ENCODE results near the gene MAN2C1.

The MAN2C1 gene

DNA sequence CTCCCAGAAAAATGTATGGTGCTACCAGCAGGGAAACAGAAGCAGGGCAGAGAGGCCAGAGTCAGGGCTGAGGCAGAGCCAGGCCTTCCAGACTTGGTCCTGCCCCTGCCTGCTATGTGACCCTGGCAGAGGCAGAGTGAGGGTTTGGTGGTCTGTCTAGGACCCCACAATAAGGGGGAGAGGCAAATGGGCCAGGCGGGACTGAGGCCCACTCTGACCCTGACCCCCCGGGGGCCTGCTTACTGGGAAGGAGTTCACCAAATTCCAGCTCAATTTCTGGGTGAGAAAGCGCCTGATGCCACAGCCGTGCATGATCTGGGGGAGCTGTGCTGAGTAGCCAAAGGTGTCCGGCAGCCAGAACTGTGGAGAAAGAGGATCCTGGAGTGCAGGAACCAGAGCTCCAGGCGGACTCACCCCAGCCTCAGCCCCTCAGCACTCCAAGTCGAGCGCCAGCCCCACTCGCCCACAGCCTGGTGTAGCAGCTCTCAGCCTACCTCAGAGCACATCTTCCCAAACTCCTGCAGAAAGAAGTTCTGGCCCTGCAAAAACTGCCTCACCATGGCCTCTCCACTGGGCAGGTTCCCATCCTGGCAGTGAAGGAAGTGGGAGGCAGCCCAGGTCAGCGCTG is 6.9 kb downstream of the MAN2C1 start:
- no peak overlapping the region for H3K4me3 ChIP-seq (ENCODE audit: low read depth, low read length)
- DNase-seq (ENCODE audit: low read depth) = no peak
- no peak for TF ChIP-seq CTCF (conservative IDR thresholded peaks at IDR 0.05; ENCODE audit: low read depth, low read length)

GRCh38 chr15:75360856-75361255 is 7.6 kb downstream of the MAN2C1 start:
- DNase-seq (ENCODE audit: low read depth) = no peak
- H3K4me3 ChIP-seq (ENCODE audit: low read depth, low read length) = no peak overlapping the region
- TF ChIP-seq CTCF (conservative IDR thresholded peaks at IDR 0.05; ENCODE audit: low read depth, low read length) = no peak

DNA sequence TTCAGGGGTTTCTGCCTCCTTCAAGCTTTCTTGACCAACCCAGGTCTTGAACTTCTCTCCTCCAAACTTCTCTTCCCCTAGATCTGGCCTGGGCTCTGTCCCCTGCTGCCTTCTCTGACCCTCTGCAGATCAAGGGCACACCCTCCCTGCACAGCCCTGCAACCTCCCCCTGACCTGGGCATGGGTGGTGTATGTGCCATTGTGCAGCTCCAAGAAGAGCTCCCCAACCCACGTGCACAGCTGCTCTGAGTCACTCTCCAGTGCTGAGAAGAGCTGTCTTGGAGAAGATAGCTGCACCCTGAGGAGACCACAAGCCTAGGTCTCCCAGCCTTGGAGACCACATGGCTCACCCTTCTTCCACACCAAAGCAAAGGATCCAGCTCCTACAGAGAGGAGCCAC is 8.0 kb downstream of the MAN2C1 start:
- no peak for DNase-seq (ENCODE audit: low read depth)
- no peak overlapping the region for H3K4me3 ChIP-seq (ENCODE audit: low read depth, low read length)
- TF ChIP-seq CTCF (conservative IDR thresholded peaks at IDR 0.05; ENCODE audit: low read depth, low read length) = no peak

- TF ChIP-seq CTCF (conservative IDR thresholded peaks at IDR 0.05; ENCODE audit: low read depth, low read length) = no peak
- DNase-seq (ENCODE audit: low read depth) = no peak
- H3K4me3 ChIP-seq (ENCODE audit: low read depth, low read length) = no peak overlapping the region
Observed at GRCh38 chr15:75359537-75360250, 8.7 kb downstream of the MAN2C1 start.

DNA sequence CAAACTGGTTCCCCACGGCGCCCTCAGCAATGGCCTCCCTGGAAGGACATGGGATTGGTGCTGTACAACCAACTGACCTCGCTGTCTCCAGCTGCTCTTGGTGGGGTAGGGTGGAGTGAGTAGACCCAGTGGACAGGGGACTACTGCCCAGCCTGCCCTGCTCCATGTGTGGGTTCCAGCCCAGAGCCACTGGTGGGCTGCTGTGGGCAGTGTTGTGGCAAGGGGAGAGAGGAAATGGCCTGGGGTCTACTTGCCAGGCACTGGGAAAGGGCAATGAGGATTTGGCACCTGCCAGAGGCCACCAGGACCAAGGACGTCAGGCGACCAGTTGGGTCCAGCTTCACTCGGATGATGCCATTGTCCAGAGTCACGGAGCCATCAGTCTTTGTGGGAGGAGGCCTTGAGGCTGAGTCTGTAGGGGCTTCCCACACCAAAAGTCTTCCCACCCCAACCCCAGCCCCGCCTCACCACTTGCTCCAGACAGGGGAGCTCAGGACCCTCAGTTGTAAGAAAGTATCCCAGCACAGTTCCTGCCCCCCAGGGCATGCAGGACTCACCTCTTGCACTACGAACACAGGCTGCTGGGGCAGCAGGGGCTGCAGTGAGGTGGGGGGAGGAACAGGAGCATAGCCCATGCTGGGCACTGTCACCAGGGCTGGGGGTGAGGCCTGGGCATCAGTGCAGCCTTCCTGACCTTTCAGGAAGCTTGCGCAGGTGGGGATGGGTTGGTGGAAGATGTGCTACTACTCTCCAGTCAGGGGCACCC is 9.5 kb downstream of the MAN2C1 start:
- H3K4me3 ChIP-seq (ENCODE audit: low read depth, low read length) = no peak overlapping the region
- DNase-seq (ENCODE audit: low read depth) = no peak
- no peak for TF ChIP-seq CTCF (conservative IDR thresholded peaks at IDR 0.05; ENCODE audit: low read depth, low read length)

DNA sequence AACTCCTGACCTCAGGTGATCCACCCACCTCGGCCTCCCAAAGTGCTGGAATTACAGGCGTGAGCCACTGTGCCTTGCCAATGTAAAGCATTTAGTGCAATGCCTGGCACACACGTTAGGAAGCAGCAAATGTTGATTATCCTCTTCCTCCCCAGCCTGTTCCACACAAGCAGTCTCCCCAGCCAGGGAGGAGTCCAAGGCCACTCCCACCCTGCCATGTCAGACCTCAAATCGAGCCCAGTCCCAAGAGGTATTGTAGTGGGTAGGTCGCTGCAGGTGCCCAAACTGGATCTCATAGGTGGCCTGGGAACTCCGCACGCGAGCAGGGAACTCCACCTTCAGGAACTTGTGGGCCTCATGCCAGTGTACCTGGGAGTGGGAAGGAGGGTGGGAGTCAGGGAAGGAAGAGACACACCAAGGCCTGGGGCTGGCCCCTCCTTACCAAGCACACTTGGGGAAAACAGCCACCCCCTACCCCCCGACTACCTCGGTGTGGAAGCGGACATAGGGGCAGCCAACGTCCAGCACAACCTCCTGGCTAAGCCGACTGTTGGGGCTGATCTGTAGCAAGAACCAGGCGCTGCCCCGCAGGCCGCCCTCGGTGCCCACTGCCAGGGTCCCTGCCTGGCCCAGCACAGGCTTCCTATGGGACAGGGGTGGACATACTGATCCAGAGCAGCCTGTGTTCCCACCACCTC is 10.3 kb downstream of the MAN2C1 start:
- TF ChIP-seq CTCF (conservative IDR thresholded peaks at IDR 0.05; ENCODE audit: low read depth, low read length) = no peak
- no peak overlapping the region for H3K4me3 ChIP-seq (ENCODE audit: low read depth, low read length)
- DNase-seq (ENCODE audit: low read depth) = no peak
